Stimulated activated CD8-positive, alpha-beta memory T cell treated with anti-CD3 and anti-CD28 coated beads, Interleukin-15, amount 100 ng/mL, for 24 hours (primary cell): ENCODE data around the gene ITPA.
"Not testable (repeated sequence)": the region's sequence is repeated elsewhere in the genome, so short reads cannot be mapped to it uniquely, and the experiment has no call there.

Source experiments
- DNase-seq: peaks from one replicate; pipeline ENCODE4 v3.0.0-alpha.2; 2020; ENCODE audit warnings: low read depth

The ITPA gene

GRCh38 chr20:3173610-3174441, 35.5 kb upstream of the ITPA start:
- peak; percentile 84 for DNase-seq

GRCh38 chr20:3174442-3175261, 34.6 kb upstream of the ITPA start:
- no peak for DNase-seq

- no peak for DNase-seq
Observed at GRCh38 chr20:3175270-3175669, 34.0 kb upstream of the ITPA start.

- DNase-seq = no peak
Observed at GRCh38 chr20:3177746-3178485, 31.4 kb upstream of the ITPA start.

GRCh38 chr20:3180319-3180718, 29.0 kb upstream of the ITPA start:
- DNase-seq = no peak

- no peak for DNase-seq
Observed at GRCh38 chr20:3181270-3181669, 28.0 kb upstream of the ITPA start.

- not testable (repeated sequence) for DNase-seq
Observed at GRCh38 chr20:3182429-3182828, 26.9 kb upstream of the ITPA start.

GRCh38 chr20:3183896-3184612, 25.2 kb upstream of the ITPA start:
- no peak for DNase-seq

GRCh38 chr20:3187861-3188260, 21.4 kb upstream of the ITPA start:
- DNase-seq = not testable (repeated sequence)

GRCh38 chr20:3188823-3189413, 20.4 kb upstream of the ITPA start:
- no peak for DNase-seq

GRCh38 chr20:3189561-3190131, 19.7 kb upstream of the ITPA start:
- no peak for DNase-seq

GRCh38 chr20:3190681-3191111, 18.6 kb upstream of the ITPA start:
- no peak for DNase-seq

- no peak for DNase-seq
Observed at GRCh38 chr20:3192226-3193015, 16.9 kb upstream of the ITPA start.

- no peak for DNase-seq
Observed at GRCh38 chr20:3193806-3194616, 15.3 kb upstream of the ITPA start.

- DNase-seq = no peak
Observed at GRCh38 chr20:3194617-3195280, 14.5 kb upstream of the ITPA start.

- no peak for DNase-seq
Observed at GRCh38 chr20:3195590-3196237, 13.6 kb upstream of the ITPA start.

GRCh38 chr20:3199206-3199605, 10.1 kb upstream of the ITPA start:
- DNase-seq = no peak
